ENCODE measurements around the gene CACNA1G. TPM values are rescaled to one million over a fixed set of nuclear protein-coding genes. Genes with fewer than 3 reads are reported as not detected.

CACNA1G gene
- total RNA-seq, 2 experiments from 2014 or later = not detected

DNA sequence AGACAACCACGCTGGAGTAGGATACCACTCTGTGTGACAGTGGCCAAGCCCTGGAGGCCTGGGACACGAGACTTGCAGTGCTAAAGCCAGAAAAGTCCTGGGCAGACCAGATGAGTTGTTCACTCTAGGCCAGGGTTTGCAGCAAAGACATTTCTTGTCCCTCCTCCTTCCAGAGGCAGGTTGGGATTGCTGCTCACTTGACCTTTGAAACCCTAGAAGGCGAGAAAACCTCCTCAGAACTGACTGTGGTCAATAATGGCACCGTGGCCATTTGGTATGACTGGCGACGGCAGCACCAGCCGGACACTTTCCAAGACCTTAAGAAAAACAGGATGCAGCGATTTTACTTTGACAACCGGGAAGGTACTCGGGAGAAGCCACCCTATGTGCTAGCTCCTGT, 37.7 kb upstream of the CACNA1G start:
- CTCF ChIA-PET = no interaction called here
- H3K27me3 Mint-ChIP-seq = no peaks in the 10 kb centered on the region
- POLR2A ChIA-PET = no interaction called here
- no peak overlapping the region for H3K4me3 Mint-ChIP-seq
- DNase-seq = no peak
- H3K27ac Mint-ChIP-seq = no peak overlapping the region
- H3K9me3 Mint-ChIP-seq = no peaks in the 10 kb centered on the region
- H3K4me1 Mint-ChIP-seq = no peaks in the 10 kb centered on the region
- H3K36me3 Mint-ChIP-seq (ENCODE audit: low read depth) = no peaks in the 10 kb centered on the region

DNA sequence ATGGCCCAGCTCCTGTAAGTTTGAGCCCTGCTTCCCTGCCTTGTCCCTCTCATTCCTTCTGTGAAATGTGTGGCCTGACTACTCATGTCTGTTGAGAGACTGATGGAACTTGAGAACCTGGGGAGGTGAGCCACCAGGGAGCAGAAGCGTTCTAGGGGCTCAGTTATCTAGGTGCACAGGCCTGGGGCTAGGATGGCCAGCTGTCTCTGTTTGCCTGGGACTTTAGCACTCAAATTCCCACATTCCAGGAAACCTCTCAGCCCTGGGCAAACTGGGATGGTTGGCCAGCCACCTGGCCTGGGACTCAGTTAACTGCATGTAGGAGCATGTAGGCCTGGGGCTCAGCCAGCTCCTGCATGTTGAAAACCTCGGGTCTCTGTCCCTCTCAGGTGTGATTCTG, 37.3 kb upstream of the CACNA1G start:
- CTCF ChIA-PET = no interaction called here

DNA sequence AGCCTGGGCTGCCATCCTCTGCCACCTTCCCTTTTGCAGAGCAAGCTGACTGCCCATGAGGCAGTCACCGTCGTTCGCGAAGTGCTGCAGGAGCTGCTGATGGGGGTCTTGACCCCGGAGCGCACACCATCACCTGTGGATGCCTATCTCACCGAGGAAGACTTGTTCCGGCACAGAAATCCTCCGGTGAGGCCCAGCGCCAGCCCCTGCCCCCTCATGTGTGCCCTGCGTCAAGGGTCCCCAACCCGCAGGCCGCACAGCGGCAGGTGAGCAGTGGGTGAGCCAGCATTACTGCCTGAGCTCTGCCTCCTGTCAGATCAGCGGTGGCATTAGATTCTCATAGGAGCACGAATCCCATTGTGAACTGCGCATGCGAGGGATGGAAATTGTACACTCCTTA, 35.7 kb upstream of the CACNA1G start:
- DNase-seq = no peak
- Mint-ChIP-seq H3K4me3 (no peak overlapping the region), H3K27me3 (peaks cover 8% of the 10 kb centered on the region), H3K36me3 (ENCODE audit: low read depth) (no peaks in the 10 kb centered on the region), H3K4me1 (no peaks in the 10 kb centered on the region), H3K9me3 (no peaks in the 10 kb centered on the region), H3K27ac (no peak overlapping the region)
- CTCF ChIA-PET = no interaction called here
- POLR2A ChIA-PET = no interaction called here

More for the DNA sequence above, 37.3 kb upstream of the CACNA1G start:
- DNase-seq = no peak
- Mint-ChIP-seq H3K27me3 (no peaks in the 10 kb centered on the region), H3K9me3 (no peaks in the 10 kb centered on the region), H3K4me3 (no peak overlapping the region), H3K27ac (no peak overlapping the region), H3K36me3 (ENCODE audit: low read depth) (no peaks in the 10 kb centered on the region), H3K4me1 (no peaks in the 10 kb centered on the region)
- POLR2A ChIA-PET = no interaction called here

DNA sequence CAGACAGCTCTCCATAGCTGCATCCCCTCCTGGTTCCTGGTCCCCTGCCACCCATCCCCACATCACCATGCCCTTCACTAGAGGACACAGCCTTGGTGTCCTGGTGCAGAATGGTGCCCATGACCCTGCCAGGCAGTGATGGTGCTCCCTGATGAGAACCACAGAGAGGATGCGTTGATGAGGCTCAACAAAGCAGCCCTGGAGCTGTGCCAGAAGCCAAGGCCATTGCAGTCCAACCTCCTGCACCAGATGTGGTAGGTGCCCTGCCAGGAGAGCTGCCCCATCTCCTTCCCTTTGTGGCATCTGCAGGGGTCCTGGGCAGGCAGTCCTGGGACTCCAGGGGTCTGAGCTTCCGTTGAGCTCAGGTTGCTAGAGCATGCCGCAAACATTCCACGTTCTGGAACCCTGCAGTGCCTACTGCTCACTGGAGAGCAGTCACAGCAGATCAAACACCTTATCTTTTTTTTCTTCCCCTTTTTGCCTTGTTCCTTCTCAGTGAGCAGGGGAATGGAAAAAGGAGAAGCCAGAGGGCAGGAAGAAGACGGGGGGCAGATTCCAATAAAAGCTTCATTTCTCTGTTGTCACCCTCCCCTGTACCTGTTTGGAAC, 33.3 kb upstream of the CACNA1G start:
- Mint-ChIP-seq H3K9me3 (no peaks in the 10 kb centered on the region), H3K27me3 (peaks cover 26% of the 10 kb centered on the region), H3K4me1 (no peaks in the 10 kb centered on the region), H3K36me3 (ENCODE audit: low read depth) (no peaks in the 10 kb centered on the region), H3K27ac (no peak overlapping the region), H3K4me3 (no peak overlapping the region)
- no peak for DNase-seq
- ChIA-PET POLR2A (no interaction called here), CTCF (interaction anchor here (0.6 to 1.0 kb wide), 3 partner anchors 26 to 31 kb away, joined by 3 read pairs; no protein-coding TSS in a partner anchor)

DNA sequence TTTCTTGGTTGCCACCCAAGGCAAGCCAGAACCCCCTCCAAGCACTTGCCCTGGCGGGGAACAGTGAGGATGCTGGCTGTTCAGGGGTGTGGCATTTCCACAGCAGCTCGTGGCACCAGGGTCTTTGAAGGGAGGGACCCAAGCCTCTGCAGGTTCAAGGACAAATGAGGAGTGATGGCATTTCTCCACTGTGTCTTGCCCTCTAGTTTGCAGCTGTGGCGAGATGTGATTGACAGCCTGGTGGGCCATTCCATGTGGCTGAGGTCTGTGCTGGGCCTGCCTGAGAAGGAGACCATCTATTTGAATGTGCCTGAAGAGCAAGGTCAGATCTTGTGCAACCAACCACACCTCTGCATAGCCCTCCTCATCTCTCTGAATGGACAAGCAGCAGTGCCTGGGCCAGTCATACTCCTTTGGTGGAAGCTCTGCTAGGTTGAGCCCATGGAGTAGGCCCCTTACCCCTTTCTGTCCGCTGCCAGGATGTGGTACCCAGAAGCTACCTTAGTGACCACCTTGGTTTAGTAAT, 32.5 kb upstream of the CACNA1G start:
- H3K4me1 Mint-ChIP-seq = no peaks in the 10 kb centered on the region
- no peak for DNase-seq
- H3K4me3 Mint-ChIP-seq = no peak overlapping the region
- POLR2A ChIA-PET = no interaction called here
- H3K27ac Mint-ChIP-seq = no peak overlapping the region
- CTCF ChIA-PET = interaction anchor here (1.0 kb wide), 1 partner anchor 27 kb away, joined by 3 read pairs; no protein-coding TSS in a partner anchor
- H3K9me3 Mint-ChIP-seq = no peaks in the 10 kb centered on the region
- no peaks in the 10 kb centered on the region for H3K36me3 Mint-ChIP-seq (ENCODE audit: low read depth)
- peaks cover 32% of the 10 kb centered on the region for H3K27me3 Mint-ChIP-seq

DNA sequence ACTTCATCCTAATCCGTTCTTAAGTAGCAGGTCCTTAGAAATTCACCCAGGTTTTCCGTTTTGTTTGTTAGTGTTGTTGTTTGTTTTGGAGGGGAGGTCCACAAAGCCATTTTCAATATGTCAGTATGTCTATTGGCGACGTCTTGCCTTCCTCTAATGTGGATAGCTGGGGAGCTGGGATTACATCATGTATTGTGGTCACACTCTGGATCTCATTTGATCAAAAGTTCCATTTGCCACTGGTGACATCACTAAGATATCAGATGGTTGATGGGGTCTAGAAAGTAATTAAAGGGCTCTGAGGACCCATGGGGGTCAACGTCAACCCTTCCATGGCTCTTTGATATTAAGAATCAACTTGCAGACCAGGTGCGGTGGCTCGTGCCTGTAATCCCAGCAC, 30.7 kb upstream of the CACNA1G start:
- H3K4me3 Mint-ChIP-seq = no peak overlapping the region
- peaks cover 49% of the 10 kb centered on the region for H3K27me3 Mint-ChIP-seq
- H3K36me3 Mint-ChIP-seq (ENCODE audit: low read depth) = no peaks in the 10 kb centered on the region
- H3K4me1 Mint-ChIP-seq = peaks cover 6% of the 10 kb centered on the region
- POLR2A ChIA-PET = interaction anchor here (1.6 kb wide), 1 partner anchor 18 kb away, joined by 4 read pairs; no protein-coding TSS in a partner anchor
- H3K9me3 Mint-ChIP-seq = no peaks in the 10 kb centered on the region
- CTCF ChIA-PET = interaction anchor here (1.9 kb wide), 1 partner anchor 46 kb away, joined by 4 read pairs; no protein-coding TSS in a partner anchor
- no peak overlapping the region for H3K27ac Mint-ChIP-seq
- DNase-seq = no peak

DNA sequence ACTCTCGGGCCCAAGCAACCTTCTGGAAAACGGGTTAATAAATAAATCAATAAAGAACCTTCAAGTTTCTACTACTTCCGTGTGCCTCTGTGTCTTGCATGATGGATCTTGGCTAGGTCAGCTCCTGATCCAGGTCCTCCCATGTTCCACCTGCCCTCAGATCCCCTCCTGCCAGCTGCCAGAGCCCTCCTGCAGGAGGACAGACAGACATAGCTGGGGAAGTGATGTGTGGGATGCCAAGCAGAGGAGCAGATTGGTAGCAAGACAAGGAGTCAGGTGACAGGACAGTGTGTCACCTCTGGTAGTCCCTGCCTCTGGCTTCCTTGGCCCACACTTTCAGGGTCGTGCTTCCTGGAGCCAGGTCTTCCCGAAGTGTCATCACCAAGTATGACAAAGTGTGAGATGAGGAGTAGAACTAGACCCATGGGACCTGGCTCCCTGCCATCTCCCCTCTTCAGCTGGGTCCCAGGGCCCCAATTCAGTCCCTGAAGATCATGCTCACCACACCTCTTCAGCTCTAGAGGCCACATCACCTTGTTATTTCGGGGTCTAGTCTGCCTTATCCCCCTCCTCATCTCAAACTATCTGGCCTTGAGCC, 29.0 kb upstream of the CACNA1G start:
- Mint-ChIP-seq H3K4me3 (no peak overlapping the region), H3K27me3 (peaks cover 54% of the 10 kb centered on the region), H3K4me1 (peaks cover 6% of the 10 kb centered on the region), H3K27ac (no peak overlapping the region), H3K9me3 (no peaks in the 10 kb centered on the region), H3K36me3 (ENCODE audit: low read depth) (no peaks in the 10 kb centered on the region)
- DNase-seq = no peak
- POLR2A ChIA-PET = interaction anchor here (1.6 kb wide), 1 partner anchor 20 kb away, joined by 4 read pairs; no protein-coding TSS in a partner anchor
- CTCF ChIA-PET = interaction anchor here (1.1 to 1.9 kb wide), 2 partner anchors 47 to 52 kb away, joined by 3 to 4 read pairs; no protein-coding TSS in a partner anchor

DNA sequence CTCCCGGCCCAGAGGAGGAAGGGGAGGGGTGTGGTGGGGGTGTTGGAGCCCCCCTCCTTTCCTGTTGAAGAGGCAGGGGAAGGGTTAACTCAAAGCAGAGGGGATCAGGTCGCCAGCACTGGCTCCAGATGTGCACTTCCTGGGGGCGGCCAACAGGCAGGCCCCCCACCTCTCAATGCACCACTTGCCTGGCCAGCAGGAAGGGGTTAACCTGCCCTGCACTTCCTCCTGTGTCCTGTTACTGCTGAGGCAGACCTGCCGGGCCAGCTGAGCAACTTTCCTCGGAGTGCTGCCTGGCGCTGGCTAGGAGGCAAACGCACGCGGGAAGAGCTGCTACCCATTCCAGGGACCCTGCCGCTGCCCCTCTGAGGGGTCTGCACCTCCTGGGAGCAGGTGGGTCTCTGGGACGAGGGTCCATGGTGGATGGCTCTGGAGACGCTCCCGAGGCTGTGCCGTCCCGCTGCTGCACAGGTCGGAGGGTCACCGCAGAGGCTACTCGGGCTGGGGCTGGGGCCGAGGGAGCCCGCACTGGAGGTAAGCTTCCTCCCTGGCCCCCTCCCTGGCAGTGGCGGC, 28.0 kb upstream of the CACNA1G start, which contains the start of gene EPN3:
Gene EPN3 (plus strand): TSS at position 284 of the 573 bp plus-strand sequence. CDS start 3,822 bp downstream, outside the sequence.
- Mint-ChIP-seq H3K9me3 (no peaks in the 10 kb centered on the region), H3K4me1 (peaks cover 6% of the 10 kb centered on the region), H3K27me3 (peaks cover 54% of the 10 kb centered on the region), H3K27ac (no peak within 1 kb of the TSS), H3K36me3 (ENCODE audit: low read depth) (no peaks in the 10 kb centered on the region), H3K4me3 (no peak within 1 kb of the TSS)
- ChIA-PET CTCF (no interaction called here), POLR2A (interaction anchor here (1.3 kb wide), 1 partner anchor 49 kb away, joined by 3 read pairs; no protein-coding TSS in a partner anchor)
- no peak for DNase-seq

DNA sequence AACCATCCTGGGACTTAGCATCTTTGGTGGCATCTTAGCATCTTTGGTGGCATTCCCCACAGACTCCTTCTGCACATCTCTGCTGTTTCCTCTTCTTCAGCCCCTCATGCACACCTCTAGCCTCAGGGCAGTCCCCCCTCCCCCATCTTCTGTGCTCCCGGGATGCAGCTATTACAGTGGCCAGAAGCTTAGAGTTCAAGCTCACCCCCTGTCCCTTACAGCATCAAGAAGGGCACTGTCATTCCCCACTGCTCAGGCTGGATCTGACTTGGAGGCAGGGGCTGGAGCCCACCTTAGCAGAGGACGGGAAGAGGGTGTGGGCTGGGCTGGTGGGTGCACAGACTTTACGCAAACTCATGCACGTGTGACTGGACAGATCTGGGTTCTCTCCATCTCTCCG, 27.3 kb upstream of the CACNA1G start:
- no peak for DNase-seq
- POLR2A ChIA-PET = interaction anchor here (1.3 kb wide), 1 partner anchor 49 kb away, joined by 3 read pairs; no protein-coding TSS in a partner anchor
- peaks cover 54% of the 10 kb centered on the region for H3K27me3 Mint-ChIP-seq
- no peaks in the 10 kb centered on the region for H3K36me3 Mint-ChIP-seq (ENCODE audit: low read depth)
- H3K4me1 Mint-ChIP-seq = peaks cover 6% of the 10 kb centered on the region
- CTCF ChIA-PET = no interaction called here
- H3K27ac Mint-ChIP-seq = no peak overlapping the region
- no peaks in the 10 kb centered on the region for H3K9me3 Mint-ChIP-seq
- H3K4me3 Mint-ChIP-seq = no peak overlapping the region

DNA sequence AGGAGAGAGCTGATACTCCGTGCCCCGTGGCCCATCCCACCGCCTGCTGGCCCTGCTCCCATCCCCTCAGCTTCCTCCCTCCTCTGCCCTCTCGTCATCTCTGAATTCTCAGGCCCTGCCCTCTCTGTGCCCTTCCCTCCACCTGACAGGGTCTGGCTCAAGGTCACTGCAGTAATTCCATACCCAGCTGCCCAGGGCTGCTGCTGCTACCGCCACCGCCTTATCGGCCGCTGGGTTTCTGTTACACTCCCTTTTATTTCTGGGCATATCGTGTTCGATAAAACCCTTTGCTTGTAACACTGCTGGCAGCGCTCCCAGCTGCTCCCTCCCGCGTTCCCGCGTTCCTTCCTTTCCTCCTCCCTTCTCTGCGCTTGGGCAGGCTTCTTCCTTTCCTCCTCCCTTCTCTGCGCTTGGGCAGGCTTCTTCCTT, 26.8 kb upstream of the CACNA1G start:
- DNase-seq = no peak
- H3K36me3 Mint-ChIP-seq (ENCODE audit: low read depth) = no peaks in the 10 kb centered on the region
- ChIA-PET POLR2A (interaction anchor here (1.3 kb wide), 1 partner anchor 50 kb away, joined by 3 read pairs; no protein-coding TSS in a partner anchor), CTCF (no interaction called here)
- no peak overlapping the region for H3K4me3 Mint-ChIP-seq
- H3K27ac Mint-ChIP-seq = no peak overlapping the region
- no peaks in the 10 kb centered on the region for H3K9me3 Mint-ChIP-seq
- peaks cover 54% of the 10 kb centered on the region for H3K27me3 Mint-ChIP-seq
- H3K4me1 Mint-ChIP-seq = peaks cover 6% of the 10 kb centered on the region

DNA sequence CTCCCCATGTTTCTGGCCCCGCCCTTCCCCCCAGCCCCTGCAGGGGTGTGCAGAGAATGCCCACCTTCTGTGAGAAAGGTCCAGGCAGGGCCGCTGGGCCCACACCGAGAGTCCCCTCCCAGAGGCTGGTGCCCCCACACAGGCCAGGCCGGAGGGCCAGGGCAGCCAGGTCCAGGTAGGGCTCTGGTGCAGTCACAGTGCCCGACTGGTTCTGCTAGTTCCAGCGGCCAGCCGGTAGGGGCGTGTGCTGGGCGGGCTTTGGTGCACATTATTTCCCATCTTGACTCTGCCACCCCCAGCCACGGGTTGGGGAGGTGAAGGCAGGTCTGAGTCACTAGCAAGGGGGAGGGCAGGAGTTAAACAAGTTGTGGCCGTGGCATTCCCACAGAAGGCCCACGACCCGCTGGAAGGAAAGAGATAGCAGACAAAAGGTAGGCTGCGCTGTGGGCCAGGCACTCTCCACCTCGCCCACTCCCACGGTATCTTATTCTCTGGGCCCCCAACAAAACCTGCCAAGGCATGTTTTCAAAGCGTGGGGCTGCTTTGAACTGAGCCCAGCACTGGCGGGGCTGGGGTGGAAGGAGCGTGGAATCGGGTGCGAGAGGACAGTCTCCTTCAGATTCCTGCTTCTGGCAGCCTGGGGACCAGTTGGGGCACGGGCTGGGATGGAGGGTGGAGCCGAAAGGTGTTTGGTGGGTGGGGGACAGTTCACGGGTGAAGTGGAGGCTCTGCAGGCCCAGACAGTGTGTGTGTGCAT, 26.1 kb upstream of the CACNA1G start:
- Mint-ChIP-seq H3K4me3 (no peak overlapping the region), H3K27ac (no peak overlapping the region), H3K36me3 (ENCODE audit: low read depth) (no peaks in the 10 kb centered on the region), H3K4me1 (peaks cover 6% of the 10 kb centered on the region), H3K27me3 (peaks cover 50% of the 10 kb centered on the region), H3K9me3 (no peaks in the 10 kb centered on the region)
- ChIA-PET CTCF (no interaction called here), POLR2A (interaction anchor here (1.3 kb wide), 1 partner anchor 50 kb away, joined by 3 read pairs; no protein-coding TSS in a partner anchor)
- no peak for DNase-seq

DNA sequence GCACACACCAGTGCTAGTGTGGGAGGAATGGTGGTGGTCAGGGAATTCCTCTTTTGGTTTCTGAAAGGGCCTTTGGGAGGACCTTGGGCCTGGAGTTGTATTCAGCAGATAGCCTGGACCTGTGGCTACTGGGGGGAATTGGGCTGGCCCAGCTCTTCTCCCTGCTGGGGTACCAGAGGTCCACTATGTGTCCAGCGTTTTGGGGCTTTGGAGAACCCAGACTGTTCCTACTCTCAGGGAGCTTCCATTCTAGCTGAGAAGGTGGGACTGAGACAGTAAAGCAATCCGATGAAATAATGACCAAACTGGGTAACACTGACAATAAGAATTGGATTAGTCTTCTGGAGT, 25.6 kb upstream of the CACNA1G start:
- Mint-ChIP-seq H3K9me3 (no peaks in the 10 kb centered on the region), H3K27me3 (peaks cover 44% of the 10 kb centered on the region), H3K4me1 (peaks cover 6% of the 10 kb centered on the region), H3K4me3 (no peak overlapping the region), H3K27ac (no peak overlapping the region), H3K36me3 (ENCODE audit: low read depth) (no peaks in the 10 kb centered on the region)
- ChIA-PET POLR2A (no interaction called here), CTCF (no interaction called here)
- no peak for DNase-seq

DNA sequence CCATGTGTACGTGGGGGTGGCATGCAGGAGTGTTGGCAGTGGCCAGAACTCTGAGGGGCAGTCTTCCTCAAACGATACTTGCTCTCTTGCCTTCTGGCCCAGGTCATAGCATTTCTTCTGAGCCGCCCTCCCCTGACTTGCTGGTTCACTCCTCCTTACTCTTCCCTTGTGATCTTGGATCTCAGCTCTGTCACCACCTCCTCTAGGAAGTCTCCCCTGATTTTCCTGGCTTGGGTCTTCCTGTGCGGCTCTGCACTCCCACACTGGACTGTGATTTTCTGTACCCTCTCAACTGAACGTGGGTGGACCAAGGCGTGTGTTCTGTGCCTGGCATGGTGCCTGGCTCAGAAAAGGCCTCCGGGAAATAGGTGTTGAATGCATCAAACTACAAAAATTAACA, 25.1 kb upstream of the CACNA1G start:
- no peaks in the 10 kb centered on the region for H3K36me3 Mint-ChIP-seq (ENCODE audit: low read depth)
- peaks cover 44% of the 10 kb centered on the region for H3K27me3 Mint-ChIP-seq
- no peak overlapping the region for H3K27ac Mint-ChIP-seq
- H3K4me1 Mint-ChIP-seq = peaks cover 6% of the 10 kb centered on the region
- H3K9me3 Mint-ChIP-seq = no peaks in the 10 kb centered on the region
- DNase-seq = no peak
- POLR2A ChIA-PET = no interaction called here
- no peak overlapping the region for H3K4me3 Mint-ChIP-seq
- CTCF ChIA-PET = no interaction called here
